K562 treated with DMSO at 1 percent for 48 hours (cell line): ENCODE data around the gene SULT6B1. TPM values are rescaled to one million over a fixed set of nuclear protein-coding genes. Genes with fewer than 3 reads are reported as not detected.

Source experiments
- total RNA-seq: library from RNA; unstranded; fragments of 300-600 nt; gene quantifications from 2 replicates; pipeline ENCODE4 v1.2.3, GENCODE V29; 2022; ENCODE audit warnings: low replicate concordance; ENCODE audit errors: extremely low read depth

The SULT6B1 gene, protein sequence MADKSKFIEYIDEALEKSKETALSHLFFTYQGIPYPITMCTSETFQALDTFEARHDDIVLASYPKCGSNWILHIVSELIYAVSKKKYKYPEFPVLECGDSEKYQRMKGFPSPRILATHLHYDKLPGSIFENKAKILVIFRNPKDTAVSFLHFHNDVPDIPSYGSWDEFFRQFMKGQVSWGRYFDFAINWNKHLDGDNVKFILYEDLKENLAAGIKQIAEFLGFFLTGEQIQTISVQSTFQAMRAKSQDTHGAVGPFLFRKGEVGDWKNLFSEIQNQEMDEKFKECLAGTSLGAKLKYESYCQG
- not detected in 2 replicates for total RNA-seq

DNA sequence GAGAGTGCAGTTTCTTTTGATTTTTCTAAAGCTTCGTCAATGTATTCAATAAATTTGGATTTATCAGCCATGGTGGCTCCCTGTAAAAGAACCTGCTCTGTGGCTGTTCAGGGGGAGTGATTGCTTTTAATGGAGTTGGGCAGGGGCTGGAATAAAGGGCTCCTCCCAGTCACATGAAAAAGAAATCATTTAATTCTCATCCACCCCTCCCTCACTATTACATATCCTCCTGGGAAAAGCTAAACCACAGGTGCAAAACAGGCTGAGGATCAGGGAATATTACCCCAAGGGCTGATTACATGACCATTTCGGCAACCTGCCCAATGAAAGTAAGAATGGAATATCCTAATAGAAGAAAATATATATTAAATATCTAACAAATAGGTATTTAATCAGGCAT lies at the start of gene SULT6B1:
Gene SULT6B1, minus strand, starts transcription at position 101 of the 400 bp plus-strand sequence. Its CDS starts 30 bp downstream, at position 71.

DNA sequence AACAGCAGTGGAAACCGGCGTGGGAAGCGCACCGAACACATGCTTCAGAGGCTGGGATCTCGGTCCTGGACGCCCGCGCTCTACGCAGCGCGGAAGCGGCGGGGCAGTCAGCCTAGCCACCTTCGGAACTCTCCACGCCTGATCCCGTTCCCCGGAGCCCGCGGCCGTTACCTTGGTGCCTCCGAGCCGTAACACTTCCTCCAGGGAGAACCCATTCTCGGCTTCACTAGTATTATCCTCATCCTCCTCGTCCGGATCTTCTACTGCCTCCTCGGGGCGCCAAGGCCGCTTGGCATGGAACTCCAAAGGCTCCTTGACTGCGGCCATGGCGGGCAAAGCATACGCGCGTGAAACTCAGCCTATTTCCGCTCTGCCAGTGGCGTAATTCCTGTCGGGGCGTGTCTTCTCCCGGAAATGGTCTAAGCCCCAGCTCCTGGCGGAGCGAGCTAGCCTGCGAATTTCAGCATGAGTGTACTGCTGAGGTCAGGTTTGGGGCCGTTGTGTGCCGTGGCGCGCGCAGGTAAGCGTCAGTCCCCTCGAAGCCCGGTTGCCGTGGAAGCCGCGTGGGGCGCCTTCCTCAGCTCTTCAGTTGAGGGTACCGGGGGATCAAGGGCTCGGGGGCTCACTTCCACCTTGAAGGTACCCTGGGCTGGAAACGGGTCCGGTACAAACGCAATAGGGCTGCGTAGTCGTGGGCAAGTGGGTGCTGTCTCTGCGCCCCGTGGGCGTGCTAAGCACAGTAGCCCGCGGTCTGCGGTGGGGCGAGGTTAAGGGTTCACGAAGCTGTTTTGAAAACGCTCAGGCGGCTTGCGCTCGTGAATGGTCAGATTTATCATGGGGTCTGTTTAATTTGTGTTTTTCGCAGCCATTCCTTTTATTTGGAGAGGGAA lies 43.0 kb upstream of the SULT6B1 start, which contains the start of the genes CEBPZ and NDUFAF7:
Gene CEBPZ, minus strand, starts transcription at position 356 of the 890 bp plus-strand sequence. Its CDS starts 29 bp downstream, at position 327.
Gene NDUFAF7, plus strand, starts transcription at position 418 of the 890 bp plus-strand sequence. Its CDS starts 48 bp downstream, at position 466.

GRCh38 chr2:37196320-37197195 lies 8.1 kb upstream of the SULT6B1 start, which contains the start of gene CEBPZOS:
CEBPZOS (plus strand) TSS chr2:37196496; CDS start chr2:37199705, 3,209 bp downstream.

GRCh38 chr2:37156857-37157714 lies 31.4 kb downstream of the SULT6B1 start, which contains the start of gene EIF2AK2:
EIF2AK2 (minus strand) TSS chr2:37156980; CDS start chr2:37147806, 9,174 bp downstream.

Other genes starting within 250 kb of the SULT6B1 start
- 491 TPM in 1 of 2 replicates, not detected in the other for gene STRN, start 222.1 kb downstream of the SULT6B1 start, total RNA-seq
- gene HEATR5B, start 104.3 kb downstream of the SULT6B1 start, total RNA-seq = not detected in 2 replicates
- gene GPATCH11, start 104.2 kb downstream of the SULT6B1 start, total RNA-seq = not detected in 2 replicates
- not detected in 2 replicates for gene EIF2AK2, start 31.7 kb downstream of the SULT6B1 start, total RNA-seq
- gene CEBPZOS, start 7.8 kb upstream of the SULT6B1 start, total RNA-seq = not detected in 2 replicates
- gene CEBPZ, start 42.9 kb upstream of the SULT6B1 start, total RNA-seq = not detected in 2 replicates
- gene NDUFAF7, start 43.0 kb upstream of the SULT6B1 start, total RNA-seq = not detected in 2 replicates
- gene PRKD3, start 136.2 kb upstream of the SULT6B1 start, total RNA-seq = not detected in 2 replicates
- not detected in 2 replicates for gene QPCT, start 156.0 kb upstream of the SULT6B1 start, total RNA-seq